Kidney epithelial cell (primary cell): ENCODE data around the gene TRIM71. TPM values are rescaled to one million over a fixed set of nuclear protein-coding genes. Genes with fewer than 3 reads are reported as not detected.
"Not testable (repeated sequence)": the region's sequence is repeated elsewhere in the genome, so short reads cannot be mapped to it uniquely, and the experiment has no call there.

Source experiments
- DNase-seq: peaks from one replicate; pipeline ENCODE4 v3.0.0-alpha.2; 2010; ENCODE audit warnings: low read depth
- H3K27me3 ChIP-seq: 2 replicates; pipeline ENCODE4 v1.6.0; 2011; ENCODE audit warnings: low read length; ENCODE audit not compliant: control insufficient read depth, insufficient read depth
- H3K36me3 ChIP-seq: 2 replicates; pipeline ENCODE4 v1.5.1; 2011; ENCODE audit warnings: low read length; ENCODE audit not compliant: control insufficient read depth, insufficient read depth
- H3K4me3 ChIP-seq: 2 replicates; pipeline ENCODE4 v1.5.1; 2011; ENCODE audit warnings: low read depth, mild to moderate bottlenecking, control low read depth, low read length
- total RNA-seq: library from RNA; depleted of rRNA; stranded (reverse); fragments of >200 nt; gene quantifications from 2 replicates; pipeline ENCODE4 v1.2.3, GENCODE V29; 2015
- TF ChIP-seq, protein P1 (sequence below): IDR thresholded peaks from 2 replicates; pipeline ENCODE4 v1.5.1; 2011; ENCODE audit warnings: mild to moderate bottlenecking, moderate library complexity, low read length, control low read depth, inconsistent platforms; ENCODE audit not compliant: insufficient read depth, poor library complexity, severe bottlenecking

The TRIM71 gene
- total RNA-seq, 1 donor from 2014 or later, result 2.4 TPM

DNA sequence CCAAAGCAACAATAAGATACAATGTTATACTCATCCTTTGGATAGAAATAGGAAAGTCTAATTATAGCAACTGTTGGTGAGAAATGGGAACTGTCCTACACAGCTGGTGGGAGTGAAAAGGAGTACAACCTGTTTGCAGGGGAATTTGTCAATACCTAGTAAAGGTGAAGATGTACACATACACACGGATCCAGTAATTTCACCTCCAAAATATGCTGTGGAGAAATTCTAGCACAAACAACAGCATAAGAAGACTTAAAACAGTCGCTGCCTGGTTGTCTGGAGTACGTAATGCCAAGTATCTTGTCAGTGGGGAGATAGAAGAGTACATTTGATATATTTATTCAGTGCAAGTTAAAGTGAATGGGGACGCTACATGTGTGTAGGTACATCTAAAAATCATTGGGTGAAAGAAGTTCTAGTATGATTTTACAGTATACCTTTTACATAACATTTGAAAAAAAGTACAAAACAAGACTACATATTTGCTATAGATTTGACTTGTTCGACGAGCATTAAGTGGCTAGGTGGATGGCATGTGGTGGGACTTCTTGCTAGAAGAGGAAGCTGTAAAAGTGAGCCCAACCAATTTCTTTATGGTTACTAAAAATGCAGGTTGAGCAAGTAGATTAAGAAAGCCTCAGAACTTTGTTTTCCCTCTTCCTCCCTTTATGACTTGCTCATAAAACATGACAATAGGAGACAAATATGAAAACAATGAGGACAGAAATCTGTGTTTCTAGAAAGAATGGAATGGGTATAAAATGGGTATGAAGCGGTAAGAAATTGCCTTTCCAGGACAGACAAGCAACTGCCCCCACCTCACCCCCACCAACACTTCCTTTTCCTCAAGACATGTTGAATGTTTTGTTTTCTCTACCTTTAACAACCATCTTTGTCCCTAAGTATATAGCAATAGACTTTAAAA is 83.5 kb downstream of the TRIM71 start:
- H3K27me3 ChIP-seq, result no peaks in the 10 kb centered on the region
- H3K4me3 ChIP-seq, result no peak overlapping the region
- TF ChIP-seq, protein P1, sequence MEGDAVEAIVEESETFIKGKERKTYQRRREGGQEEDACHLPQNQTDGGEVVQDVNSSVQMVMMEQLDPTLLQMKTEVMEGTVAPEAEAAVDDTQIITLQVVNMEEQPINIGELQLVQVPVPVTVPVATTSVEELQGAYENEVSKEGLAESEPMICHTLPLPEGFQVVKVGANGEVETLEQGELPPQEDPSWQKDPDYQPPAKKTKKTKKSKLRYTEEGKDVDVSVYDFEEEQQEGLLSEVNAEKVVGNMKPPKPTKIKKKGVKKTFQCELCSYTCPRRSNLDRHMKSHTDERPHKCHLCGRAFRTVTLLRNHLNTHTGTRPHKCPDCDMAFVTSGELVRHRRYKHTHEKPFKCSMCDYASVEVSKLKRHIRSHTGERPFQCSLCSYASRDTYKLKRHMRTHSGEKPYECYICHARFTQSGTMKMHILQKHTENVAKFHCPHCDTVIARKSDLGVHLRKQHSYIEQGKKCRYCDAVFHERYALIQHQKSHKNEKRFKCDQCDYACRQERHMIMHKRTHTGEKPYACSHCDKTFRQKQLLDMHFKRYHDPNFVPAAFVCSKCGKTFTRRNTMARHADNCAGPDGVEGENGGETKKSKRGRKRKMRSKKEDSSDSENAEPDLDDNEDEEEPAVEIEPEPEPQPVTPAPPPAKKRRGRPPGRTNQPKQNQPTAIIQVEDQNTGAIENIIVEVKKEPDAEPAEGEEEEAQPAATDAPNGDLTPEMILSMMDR, result no peak

DNA sequence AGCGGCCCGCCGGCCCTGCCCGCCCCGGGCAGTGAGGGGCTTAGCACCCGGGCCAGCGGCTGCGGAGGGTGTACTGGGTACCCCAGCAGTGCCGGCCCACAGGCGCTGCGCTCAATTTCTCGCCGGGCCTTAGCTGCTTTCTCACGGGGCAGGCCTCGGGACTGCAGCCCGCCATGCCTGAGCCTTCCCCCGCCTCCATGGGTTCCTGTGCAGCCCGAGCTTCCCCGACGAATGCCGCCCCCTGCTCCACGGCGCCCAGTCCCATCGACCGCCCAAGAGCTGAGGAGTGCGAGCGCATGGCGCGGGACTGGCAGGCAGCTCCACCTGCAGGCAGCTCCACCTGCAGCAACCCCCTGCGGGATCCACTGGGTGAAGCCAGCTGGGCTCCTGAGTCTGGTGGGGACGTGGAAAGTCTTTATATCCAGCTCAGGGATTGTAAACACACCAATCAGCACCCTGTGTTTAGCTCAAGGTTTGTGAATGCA is 85.1 kb downstream of the TRIM71 start:
- H3K4me3 ChIP-seq, result peak overlapping the region; percentile 30
- TF ChIP-seq, protein P1, result peak; percentile 59
- not testable (repeated sequence) for H3K27me3 ChIP-seq, DNase-seq, H3K36me3 ChIP-seq

More for the DNA sequence above, 83.5 kb downstream of the TRIM71 start:
- no peak for DNase-seq
- no peaks in the 10 kb centered on the region for H3K36me3 ChIP-seq

DNA sequence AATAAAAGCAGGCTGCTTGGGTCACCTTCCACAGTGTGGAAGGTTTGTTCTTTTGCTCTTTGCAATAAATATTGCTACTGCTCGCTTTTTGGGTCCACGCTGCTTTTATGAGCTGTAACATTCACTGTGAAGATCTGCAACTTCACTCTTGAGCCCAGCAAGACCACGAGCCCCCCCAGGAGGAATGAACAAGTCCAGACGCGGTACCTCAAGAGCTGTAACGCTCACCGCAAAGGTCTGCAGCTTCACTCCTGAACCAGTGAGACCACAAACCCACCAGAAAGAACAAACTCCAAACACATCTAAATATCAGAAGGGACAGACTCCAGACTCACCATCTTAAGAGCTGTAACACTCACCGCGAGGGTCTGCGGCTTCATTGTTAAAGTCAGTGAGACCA is 86.2 kb downstream of the TRIM71 start:
- Histone ChIP-seq H3K36me3 (no peaks in the 10 kb centered on the region), H3K4me3 (no peak overlapping the region), H3K27me3 (no peaks in the 10 kb centered on the region)
- no peak for DNase-seq
- TF ChIP-seq, protein P1, result no peak

DNA sequence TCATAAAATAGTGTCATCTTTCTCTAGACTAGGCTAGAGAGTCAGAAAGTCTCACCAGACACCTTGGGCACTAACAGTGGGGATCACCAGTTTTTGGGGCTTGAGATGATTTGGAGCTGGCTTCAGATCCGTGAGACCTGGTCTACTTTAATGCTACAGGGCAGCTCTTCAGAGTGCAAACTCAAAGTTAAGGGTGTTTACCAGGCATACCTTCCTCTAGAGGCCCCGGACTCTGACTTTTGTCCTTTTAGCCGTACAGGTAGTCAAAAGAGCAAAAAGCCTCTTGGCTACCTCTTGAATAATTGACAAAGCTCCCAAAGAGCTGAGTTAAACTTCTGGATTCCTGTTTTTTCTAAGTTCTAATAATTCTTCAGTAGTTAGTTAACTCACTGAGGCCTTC is 92.2 kb downstream of the TRIM71 start:
- DNase-seq, result no peak
- Histone ChIP-seq H3K27me3 (no peaks in the 10 kb centered on the region), H3K36me3 (no peaks in the 10 kb centered on the region), H3K4me3 (no peak overlapping the region)
- TF ChIP-seq, protein P1, result no peak

DNA sequence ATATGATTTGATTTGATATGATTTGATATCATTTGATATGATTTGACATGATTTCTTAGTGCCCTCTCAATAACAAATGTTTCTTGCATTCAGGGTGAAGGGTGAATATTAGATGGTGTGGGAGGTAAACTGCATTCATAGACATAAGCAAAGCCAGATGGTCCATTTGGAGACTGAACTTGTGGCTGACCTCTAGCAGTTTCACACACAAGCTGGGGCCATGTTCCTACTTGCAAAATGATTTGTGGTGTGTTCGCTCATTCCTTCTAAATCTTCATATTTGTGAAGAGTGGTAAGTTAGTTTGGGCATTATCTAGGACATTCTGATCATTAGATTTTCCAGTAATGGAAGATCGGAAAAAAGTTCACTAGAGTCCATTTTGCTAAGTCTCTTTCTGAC is 93.2 kb downstream of the TRIM71 start:
- Histone ChIP-seq H3K27me3 (no peaks in the 10 kb centered on the region), H3K4me3 (no peak overlapping the region), H3K36me3 (no peaks in the 10 kb centered on the region)
- no peak for DNase-seq
- TF ChIP-seq, protein P1, result no peak
